Endothelial cell (in vitro differentiated cells): ENCODE results near the gene SLC44A5. TPM values are rescaled to one million over a fixed set of nuclear protein-coding genes. Genes with fewer than 3 reads are reported as not detected.

Experiments used
- DNase-seq: peaks from one replicate; pipeline ENCODE4 v3.0.0; 2021; ENCODE audit warnings: low spot score
- H3K27ac Mint-ChIP-seq: one replicate; pipeline ENCODE4 v1.8.0; 2021; ENCODE audit warnings: mixed read lengths, inconsistent platforms; ENCODE audit not compliant: unreplicated experiment
- H3K27me3 Mint-ChIP-seq: one replicate; pipeline ENCODE4 v1.8.0; 2021; ENCODE audit warnings: mild to moderate bottlenecking, moderate library complexity, mixed read lengths, inconsistent platforms; ENCODE audit not compliant: unreplicated experiment
- H3K36me3 Mint-ChIP-seq: one replicate; pipeline ENCODE4 v1.8.0; 2021; ENCODE audit warnings: mild to moderate bottlenecking, low read depth, mixed read lengths, inconsistent platforms; ENCODE audit not compliant: unreplicated experiment
- H3K4me1 Mint-ChIP-seq: one replicate; pipeline ENCODE4 v1.8.0; 2021; ENCODE audit warnings: mild to moderate bottlenecking, mixed read lengths, inconsistent platforms; ENCODE audit not compliant: unreplicated experiment
- H3K4me3 Mint-ChIP-seq: one replicate; pipeline ENCODE4 v1.8.0; 2021; ENCODE audit warnings: mild to moderate bottlenecking, mixed read lengths, inconsistent platforms; ENCODE audit not compliant: unreplicated experiment
- H3K9me3 Mint-ChIP-seq: one replicate; pipeline ENCODE4 v1.8.0; 2021; ENCODE audit warnings: mixed read lengths, inconsistent platforms; ENCODE audit not compliant: unreplicated experiment
- CTCF ChIP-seq: fragments of 200-600 bp; sonication (generic); IDR thresholded peaks from one replicate; pipeline ENCODE4 v1.5.0; 2021; ENCODE audit warnings: antibody characterized with exemption; ENCODE audit not compliant: unreplicated experiment
- total RNA-seq: library from RNA; stranded (reverse); fragmentation: NEBNext Ultra II Directional; extraction: Animal tissue kit (Norgen Biotek cat#: 25700); gene quantifications from one replicate; pipeline ENCODE4 v1.2.1, GENCODE V29; 2021; ENCODE audit not compliant: unreplicated experiment

SLC44A5 gene
- total RNA-seq, 1 donor from 2014 or later = 3.4 TPM

- H3K36me3 Mint-ChIP-seq = no peaks in the 10 kb centered on the region
- DNase-seq = no peak
- no peaks in the 10 kb centered on the region for H3K4me1 Mint-ChIP-seq
Observed at GRCh38 chr1:75174031-75174760, 436.7 kb downstream of the SLC44A5 start.

GRCh38 chr1:75172556-75172955 is 438.4 kb downstream of the SLC44A5 start:
- DNase-seq = no peak
- TF ChIP-seq CTCF = no peak
- H3K36me3 Mint-ChIP-seq = no peaks in the 10 kb centered on the region
- no peak overlapping the region for H3K4me3 Mint-ChIP-seq
- no peak overlapping the region for H3K27ac Mint-ChIP-seq
- no peaks in the 10 kb centered on the region for H3K27me3 Mint-ChIP-seq
- H3K9me3 Mint-ChIP-seq = no peaks in the 10 kb centered on the region
- H3K4me1 Mint-ChIP-seq = peaks cover 3% of the 10 kb centered on the region

More at GRCh38 chr1:75174031-75174760, 436.7 kb downstream of the SLC44A5 start:
- Mint-ChIP-seq H3K4me3 (no peak overlapping the region), H3K27me3 (peaks cover 1% of the 10 kb centered on the region), H3K27ac (no peak overlapping the region), H3K9me3 (no peaks in the 10 kb centered on the region)
- no peak for TF ChIP-seq CTCF

GRCh38 chr1:75171876-75172275 is 439.0 kb downstream of the SLC44A5 start:
- H3K9me3 Mint-ChIP-seq = no peaks in the 10 kb centered on the region
- H3K27ac Mint-ChIP-seq = no peak overlapping the region
- no peak overlapping the region for H3K4me3 Mint-ChIP-seq
- TF ChIP-seq CTCF = no peak
- H3K4me1 Mint-ChIP-seq = peaks cover 3% of the 10 kb centered on the region
- H3K27me3 Mint-ChIP-seq = no peaks in the 10 kb centered on the region
- no peaks in the 10 kb centered on the region for H3K36me3 Mint-ChIP-seq
- no peak for DNase-seq

GRCh38 chr1:75170981-75171380 is 439.9 kb downstream of the SLC44A5 start:
- Mint-ChIP-seq H3K4me1 (peaks cover 3% of the 10 kb centered on the region), H3K4me3 (no peak overlapping the region), H3K9me3 (no peaks in the 10 kb centered on the region), H3K27ac (no peak overlapping the region), H3K27me3 (no peaks in the 10 kb centered on the region), H3K36me3 (no peaks in the 10 kb centered on the region)
- no peak for DNase-seq
- TF ChIP-seq CTCF = no peak

- peaks cover 3% of the 10 kb centered on the region for H3K4me1 Mint-ChIP-seq
- TF ChIP-seq CTCF = no peak
- no peaks in the 10 kb centered on the region for H3K9me3 Mint-ChIP-seq
Observed at GRCh38 chr1:75170011-75170410, 440.9 kb downstream of the SLC44A5 start.

More at GRCh38 chr1:75170011-75170410, 440.9 kb downstream of the SLC44A5 start:
- no peak for DNase-seq
- no peak overlapping the region for H3K4me3 Mint-ChIP-seq
- H3K36me3 Mint-ChIP-seq = no peaks in the 10 kb centered on the region
- H3K27ac Mint-ChIP-seq = no peak overlapping the region
- H3K27me3 Mint-ChIP-seq = no peaks in the 10 kb centered on the region
